GM18951 (cell line): ENCODE results near the gene SAMM50.
"Not testable (repeated sequence)": the region's sequence is repeated elsewhere in the genome, so short reads cannot be mapped to it uniquely, and the experiment has no call there.

Experiments
- POLR2A ChIP-seq: IDR thresholded peaks from 4 replicates; pipeline ENCODE4 v1.6.1; 2011; ENCODE audit warnings: mild to moderate bottlenecking; ENCODE audit not compliant: insufficient read length, insufficient read depth; ENCODE audit errors: extremely low read depth
- in situ Hi-C: fragments of 300-500 bp; cut with MboI; formaldehyde crosslinking; loops from one replicate; pipeline ENCODE4 v1.12.0; 2022; ENCODE audit warnings: low sequenced_read_pairs, mixed read lengths, inconsistent platforms; ENCODE audit not compliant: unreplicated experiment

SAMM50 gene

GRCh38 chr22:44012162-44012561 lies 56.9 kb downstream of the SAMM50 start:
- no peak for TF ChIP-seq POLR2A
- in situ Hi-C loops, result no loop called here

DNA sequence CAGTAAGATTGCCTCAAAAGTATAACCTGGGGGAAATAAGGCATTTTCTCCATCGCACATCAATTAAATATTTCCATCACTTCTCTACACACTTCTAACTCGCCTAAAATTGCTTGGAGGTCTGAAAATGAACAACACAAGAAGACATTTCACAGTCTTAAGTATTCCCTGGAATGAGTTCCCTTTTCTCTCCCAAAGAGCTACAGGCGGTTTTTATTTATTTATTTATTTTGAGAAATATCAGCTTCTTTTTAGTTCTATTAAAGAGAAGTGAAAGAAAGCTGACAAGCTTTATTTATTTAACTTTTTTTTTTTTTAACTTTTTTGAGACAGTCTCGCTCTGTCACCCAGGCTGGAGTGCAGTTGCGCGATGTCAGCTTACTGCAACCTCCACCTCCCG lies 57.3 kb downstream of the SAMM50 start:
- in situ Hi-C loops, result no loop called here

GRCh38 chr22:44014241-44014640 lies 59.0 kb downstream of the SAMM50 start:
- in situ Hi-C loops, result no loop called here
- TF ChIP-seq POLR2A, result no peak

More for the DNA sequence above, 57.3 kb downstream of the SAMM50 start:
- no peak for TF ChIP-seq POLR2A

DNA sequence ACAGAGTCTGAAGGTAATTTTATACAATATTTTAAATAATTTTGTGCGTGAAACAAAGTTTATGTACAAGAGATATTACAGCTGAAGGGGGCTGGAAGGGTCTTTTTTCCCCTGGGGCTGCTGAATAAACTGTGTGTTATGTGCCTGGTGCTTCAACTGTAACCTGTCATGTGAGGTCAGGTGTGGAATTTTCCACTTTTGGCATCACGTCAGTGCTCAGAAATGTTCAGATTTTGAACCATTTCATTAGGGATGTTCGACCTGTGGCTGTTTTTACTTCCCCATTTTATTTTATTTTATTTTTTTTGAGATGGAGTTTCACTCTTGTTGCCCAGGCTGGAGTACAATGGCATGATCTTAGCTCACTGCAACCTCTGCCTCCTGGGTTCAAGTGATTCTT lies 61.3 kb downstream of the SAMM50 start:
- in situ Hi-C loops, result not testable (repeated sequence)

DNA sequence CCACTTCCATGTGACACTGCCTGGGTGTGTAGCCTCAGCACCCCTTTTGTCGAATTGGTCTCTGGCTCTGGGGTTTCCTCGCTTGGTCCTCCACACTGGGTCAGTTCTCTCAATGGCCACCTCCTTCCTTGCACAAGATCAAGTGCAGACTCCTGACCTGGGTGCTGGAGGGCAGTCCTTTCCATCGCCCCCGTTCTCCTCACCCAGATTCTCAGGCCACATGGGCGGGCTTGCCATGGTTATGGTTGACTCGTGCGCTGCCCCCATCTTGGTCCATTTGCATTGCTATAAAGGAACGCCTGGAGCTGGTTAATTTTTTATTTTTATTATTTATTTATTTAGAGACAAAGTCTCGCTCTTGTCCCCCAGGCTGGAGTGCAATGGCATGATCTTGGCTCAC lies 63.4 kb downstream of the SAMM50 start:
- in situ Hi-C loops, result no loop called here

DNA sequence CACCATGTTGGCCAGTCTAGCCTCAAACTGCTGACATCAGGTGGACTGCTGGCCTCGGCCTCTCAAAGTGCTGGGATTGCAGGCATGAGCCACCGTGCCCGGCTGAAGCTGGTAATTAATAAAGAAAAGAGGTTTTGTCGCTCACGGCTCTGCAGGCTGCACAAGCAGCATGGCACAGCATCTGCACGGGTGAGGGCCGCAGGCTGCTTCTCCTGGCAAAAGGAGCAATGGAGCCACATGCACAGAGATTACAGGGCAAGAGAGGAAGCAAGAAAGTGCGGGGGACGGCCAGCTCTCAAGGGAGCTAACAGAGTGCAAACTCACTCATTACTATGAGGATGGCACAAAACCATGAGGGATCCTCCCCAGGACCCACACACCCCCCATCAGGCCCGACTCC lies 64.2 kb downstream of the SAMM50 start:
- in situ Hi-C loops, result no loop called here
- no peak for TF ChIP-seq POLR2A

More for the DNA sequence above, 63.4 kb downstream of the SAMM50 start:
- TF ChIP-seq POLR2A, result no peak

DNA sequence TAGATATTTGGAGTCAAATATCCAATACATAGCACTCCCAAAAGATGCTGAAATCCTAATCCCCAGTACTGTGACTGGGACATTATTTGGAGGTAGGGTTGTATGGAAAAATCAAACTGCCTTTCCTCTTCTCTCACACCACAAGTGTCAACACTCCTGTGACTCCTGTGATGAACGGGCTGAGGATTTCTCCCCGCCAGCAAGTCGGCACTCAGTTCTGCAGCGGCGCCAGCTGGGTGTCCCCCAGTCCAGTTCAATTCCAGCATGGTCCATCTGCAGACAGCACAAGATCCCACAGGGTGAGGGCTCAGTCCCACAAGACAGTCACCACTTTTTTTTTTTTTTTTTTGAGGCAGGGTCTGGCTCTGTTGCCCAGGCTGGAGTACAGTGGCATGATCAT lies 64.6 kb downstream of the SAMM50 start:
- in situ Hi-C loops, result no loop called here
- no peak for TF ChIP-seq POLR2A

- TF ChIP-seq POLR2A, result no peak
- in situ Hi-C loops, result no loop called here
Measured at GRCh38 chr22:44020981-44021380, 65.7 kb downstream of the SAMM50 start.

- TF ChIP-seq POLR2A, result peak; percentile 77
- in situ Hi-C loops, result no loop called here
Measured at GRCh38 chr22:44023404-44024287, 68.4 kb downstream of the SAMM50 start.

DNA sequence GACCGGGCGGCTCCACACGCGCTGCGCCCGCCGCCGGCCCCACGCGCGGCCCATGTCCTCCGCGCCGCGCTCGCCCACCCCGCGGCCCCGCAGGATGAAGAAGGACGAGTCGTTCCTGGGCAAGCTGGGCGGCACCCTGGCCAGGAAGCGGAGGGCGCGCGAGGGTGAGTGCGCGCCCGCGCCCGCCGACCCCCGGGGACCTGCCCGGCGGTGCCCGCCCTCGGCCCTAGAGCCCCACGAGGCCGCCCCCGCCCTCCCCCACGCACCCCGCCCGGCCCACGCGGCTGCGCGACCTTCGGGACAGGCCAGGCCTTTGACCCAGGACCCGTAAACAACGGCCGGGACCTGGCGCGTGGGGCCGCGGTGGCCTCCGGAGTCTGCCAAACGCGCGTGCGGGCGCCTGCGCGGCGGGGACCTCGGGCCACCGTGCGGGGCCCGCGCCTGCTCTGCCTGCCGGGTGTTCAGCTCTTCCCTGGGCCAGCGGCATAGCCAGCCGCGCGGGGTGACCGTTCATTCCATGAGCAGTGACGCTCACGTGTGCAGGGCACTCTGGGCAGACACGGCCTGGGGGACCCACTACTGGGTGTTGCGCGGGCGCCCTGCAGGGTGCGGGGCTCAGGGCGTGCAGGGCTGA lies 69.2 kb downstream of the SAMM50 start, which contains the start of gene PARVB:
Gene PARVB (plus strand): TSS at position 15 of the 634 bp plus-strand sequence. CDS start 38 bp downstream, at position 53.
- peak; percentile 62 for TF ChIP-seq POLR2A
- in situ Hi-C loops, result no loop called here

DNA sequence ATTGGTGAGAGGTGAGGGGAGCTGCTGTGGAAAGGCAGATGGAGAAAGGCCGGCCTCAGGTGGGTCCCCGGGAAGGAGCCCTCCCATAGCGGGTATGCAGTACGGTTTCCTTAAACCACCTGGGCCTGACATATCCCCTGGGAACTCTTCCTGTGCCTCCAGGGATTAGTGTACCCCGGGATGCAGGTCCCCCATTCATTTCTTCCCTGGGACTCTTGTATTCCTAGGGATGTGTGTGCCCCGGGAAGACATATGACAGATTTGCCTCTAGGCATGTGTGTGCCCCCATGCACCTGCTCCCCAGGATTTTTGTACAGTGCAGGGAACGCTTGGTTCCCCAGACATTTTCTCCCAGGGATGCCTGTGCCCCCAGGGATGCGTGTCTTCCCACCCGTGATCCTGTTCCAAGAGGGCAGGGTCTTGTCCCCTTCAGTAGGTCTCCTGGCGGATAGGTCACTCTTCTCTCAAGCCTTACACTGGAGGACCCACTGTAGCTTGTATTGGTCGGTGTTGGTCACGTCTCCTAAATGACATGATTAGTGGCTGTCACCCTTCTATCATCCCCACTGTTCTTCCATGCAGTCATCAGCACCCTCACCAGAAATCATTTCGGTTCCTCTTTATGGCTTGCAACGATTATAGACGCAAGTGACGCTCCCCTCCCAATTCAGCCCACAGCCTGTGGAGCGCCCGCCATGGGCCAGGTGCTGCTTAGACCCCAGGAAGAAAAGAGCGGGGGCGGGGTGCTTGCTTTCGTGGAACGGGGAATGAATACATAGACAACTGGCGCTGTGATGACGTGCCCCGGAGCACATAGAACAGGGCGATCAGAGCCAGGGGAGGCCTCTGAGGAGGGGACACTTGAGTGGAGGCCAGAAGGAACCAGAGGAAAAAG lies 70.2 kb downstream of the SAMM50 start:
- in situ Hi-C loops, result no loop called here
- TF ChIP-seq POLR2A, result peak; percentile 67

GRCh38 chr22:44026066-44026629 lies 70.9 kb downstream of the SAMM50 start:
- in situ Hi-C loops, result no loop called here

More at GRCh38 chr22:44026066-44026629, 70.9 kb downstream of the SAMM50 start:
- TF ChIP-seq POLR2A, result no peak
